Stimulated activated CD8-positive, alpha-beta memory T cell treated with anti-CD3 and anti-CD28 coated beads, Interleukin-15, amount 100 ng/mL, for 24 hours (primary cell): ENCODE data around the gene RAMACL.
A peak's percentile ranks its signal among the peaks of the same experiment; 100 is the strongest.
"Not testable (repeated sequence)": the region's sequence is repeated elsewhere in the genome, so short reads cannot be mapped to it uniquely, and the experiment has no call there.

Experiments used
- DNase-seq: peaks from one replicate; pipeline ENCODE4 v3.0.0-alpha.2; 2020; ENCODE audit warnings: low read depth

The RAMACL gene

GRCh38 chr6:166586424-166587156, at the start of gene RAMACL:
TSS of gene RAMACL (minus strand) at chr6:166586678. CDS start at chr6:166586477, 201 bp downstream.
- DNase-seq = no peak

- no peak for DNase-seq
These were observed 48.8 kb upstream of the RAMACL start for GRCh38 chr6:166635013-166635970.

- DNase-seq = not testable (repeated sequence)
These were observed 48.1 kb upstream of the RAMACL start for GRCh38 chr6:166634581-166634980.

- DNase-seq = no peak
These were observed 47.5 kb upstream of the RAMACL start for GRCh38 chr6:166633732-166634535.

- DNase-seq = no peak
These were observed 46.3 kb upstream of the RAMACL start for GRCh38 chr6:166632731-166633130.

GRCh38 chr6:166630462-166630861, 44.0 kb upstream of the RAMACL start:
- no peak for DNase-seq

GRCh38 chr6:166629628-166630027, 43.1 kb upstream of the RAMACL start:
- no peak for DNase-seq

GRCh38 chr6:166627875-166628801, 41.7 kb upstream of the RAMACL start:
- no peak for DNase-seq

- peak; percentile 100 for DNase-seq
These were observed 40.8 kb upstream of the RAMACL start, which contains the start of gene RPS6KA2 for GRCh38 chr6:166627033-166627874. TSS of gene RPS6KA2 (minus strand) at chr6:166627251. CDS start at chr6:166627019, 232 bp downstream.

GRCh38 chr6:166626177-166627032, 39.9 kb upstream of the RAMACL start:
- no peak for DNase-seq

- DNase-seq = no peak
These were observed 38.9 kb upstream of the RAMACL start for GRCh38 chr6:166625356-166625755.

- no peak for DNase-seq
These were observed 37.8 kb upstream of the RAMACL start for GRCh38 chr6:166624275-166624674.

GRCh38 chr6:166623318-166623717, 36.8 kb upstream of the RAMACL start:
- no peak for DNase-seq

- DNase-seq = no peak
These were observed 34.6 kb upstream of the RAMACL start for GRCh38 chr6:166621114-166621540.

- DNase-seq = no peak
These were observed 34.1 kb upstream of the RAMACL start for GRCh38 chr6:166620478-166621113.

- no peak for DNase-seq
These were observed 33.4 kb upstream of the RAMACL start for GRCh38 chr6:166619912-166620311.

- no peak for DNase-seq
These were observed 32.6 kb upstream of the RAMACL start for GRCh38 chr6:166618866-166619761.
